ENCODE measurements around the gene GPT2.

GPT2 gene

DNA sequence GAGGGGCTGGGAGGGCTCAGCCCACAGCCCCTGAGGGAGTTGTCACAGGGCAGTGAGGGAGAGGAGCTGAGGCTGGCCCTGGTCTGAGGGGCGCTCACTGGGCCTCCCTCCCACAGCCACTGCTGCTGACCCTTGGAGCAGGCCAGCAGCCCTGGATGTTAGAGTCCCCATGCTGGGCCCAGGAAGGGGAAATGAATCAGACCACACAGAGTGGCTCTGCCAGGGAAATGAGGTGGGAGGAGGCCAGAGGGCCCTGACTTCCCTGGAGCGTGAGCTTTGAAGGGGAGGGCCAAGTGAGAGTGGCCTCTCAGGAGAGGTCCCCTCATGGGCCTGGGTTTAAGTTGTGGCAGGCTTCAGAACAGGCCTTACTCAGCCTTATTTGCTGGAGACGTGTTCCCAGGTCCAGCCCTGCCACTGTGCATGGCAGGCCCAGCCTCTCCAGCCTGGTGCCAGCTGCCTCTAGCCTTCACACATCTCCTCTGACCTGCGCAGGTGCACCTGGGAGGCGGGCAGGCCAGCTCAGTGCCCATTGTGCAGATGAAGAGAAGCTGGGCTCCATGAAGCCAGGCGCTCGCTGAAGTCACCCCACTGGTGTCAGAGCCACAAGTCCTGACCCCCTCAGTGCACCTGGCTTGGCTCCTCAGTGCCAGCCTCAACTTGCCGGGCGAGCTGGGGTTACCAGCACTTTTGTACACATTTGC, 15.4 kb downstream of the GPT2 start:
- no peak for DNase-seq

DNA sequence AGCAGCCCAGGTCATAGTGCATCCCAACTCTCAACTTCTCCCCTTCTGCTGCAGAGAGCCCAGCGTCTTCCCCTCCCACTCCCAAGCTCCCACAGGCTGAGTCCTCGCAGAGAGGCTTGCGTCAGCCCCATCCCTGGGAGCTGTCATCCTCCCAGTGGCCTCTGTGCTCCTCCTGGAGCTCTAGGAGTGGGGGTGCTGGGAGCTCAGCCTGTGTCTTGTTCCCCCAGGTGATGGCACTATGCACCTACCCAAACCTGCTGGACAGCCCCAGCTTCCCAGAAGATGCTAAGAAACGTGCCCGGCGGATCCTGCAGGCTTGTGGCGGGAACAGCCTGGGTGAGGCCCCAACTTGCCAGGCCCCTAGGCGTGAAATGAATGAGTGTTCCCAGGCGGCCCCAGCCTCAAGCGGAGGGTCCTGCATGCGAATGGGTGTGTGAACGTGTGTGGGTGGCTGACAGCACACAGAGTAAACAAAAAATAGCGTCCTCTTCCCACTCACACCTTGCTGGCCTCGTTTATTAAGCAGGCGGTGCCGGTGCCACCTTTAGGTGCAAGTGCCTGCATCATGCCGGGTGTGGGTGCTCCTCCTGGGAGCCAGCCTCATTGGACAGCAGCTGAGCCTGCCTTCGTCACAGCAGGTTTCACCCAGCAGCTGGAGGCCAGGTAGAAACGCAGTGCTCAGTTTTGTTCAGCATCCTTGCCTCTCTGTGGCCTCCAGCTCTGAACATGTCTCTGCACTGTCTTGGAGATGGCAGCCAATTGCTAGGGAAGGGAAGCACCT, 16.5 kb downstream of the GPT2 start:
- no peak for DNase-seq

DNA sequence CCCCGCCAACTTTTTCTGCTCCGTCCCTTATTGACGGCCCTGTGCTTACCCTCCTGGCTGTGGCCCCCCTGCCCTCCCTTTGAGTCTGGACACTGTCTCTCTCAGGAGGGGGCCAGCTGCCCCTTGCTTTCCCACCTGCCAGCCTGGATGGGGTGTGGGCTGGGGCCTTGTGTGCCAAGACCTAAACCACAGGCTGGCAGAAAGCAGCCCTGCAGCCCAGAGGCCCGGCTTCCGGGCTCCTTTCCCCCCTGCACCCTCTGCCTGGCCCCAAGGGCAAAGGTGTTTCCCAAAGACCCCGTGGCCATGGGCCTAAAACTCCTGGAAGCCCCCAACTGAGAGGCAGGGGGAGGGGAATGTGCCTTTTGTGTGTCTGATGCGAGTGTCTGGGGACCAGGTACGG, 17.5 kb downstream of the GPT2 start:
- DNase-seq, result no peak

DNA sequence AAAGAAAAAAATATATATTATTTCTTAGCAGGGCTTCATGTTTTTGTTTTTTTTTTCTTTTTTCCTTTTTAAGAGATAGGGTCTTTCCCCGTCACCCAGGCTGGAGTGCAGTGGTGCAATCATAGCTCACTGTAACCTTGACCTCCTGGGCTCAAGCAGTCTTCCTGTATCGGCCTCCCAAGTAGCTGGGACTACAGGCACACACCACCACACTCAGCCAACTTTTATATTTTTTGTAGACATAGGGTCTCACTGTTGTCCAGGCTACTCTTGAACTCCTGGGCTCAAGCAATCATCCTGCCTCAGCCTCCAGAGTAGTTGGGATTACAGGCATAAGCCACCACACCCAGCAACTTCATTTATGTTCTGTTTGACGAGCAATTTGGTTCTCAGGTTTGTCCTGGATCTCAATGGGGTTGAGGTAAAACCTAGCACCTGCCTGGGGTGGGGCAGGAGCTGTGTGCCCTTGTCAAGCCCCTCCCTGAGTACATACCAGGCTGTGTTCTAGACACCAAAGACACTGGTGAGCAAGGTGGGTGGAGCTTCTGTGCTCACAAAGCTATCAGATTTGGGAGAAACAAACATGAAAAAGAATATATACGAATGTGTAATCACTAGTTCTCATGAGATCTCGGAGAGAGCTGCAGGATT, 19.2 kb downstream of the GPT2 start:
- no peak for DNase-seq

DNA sequence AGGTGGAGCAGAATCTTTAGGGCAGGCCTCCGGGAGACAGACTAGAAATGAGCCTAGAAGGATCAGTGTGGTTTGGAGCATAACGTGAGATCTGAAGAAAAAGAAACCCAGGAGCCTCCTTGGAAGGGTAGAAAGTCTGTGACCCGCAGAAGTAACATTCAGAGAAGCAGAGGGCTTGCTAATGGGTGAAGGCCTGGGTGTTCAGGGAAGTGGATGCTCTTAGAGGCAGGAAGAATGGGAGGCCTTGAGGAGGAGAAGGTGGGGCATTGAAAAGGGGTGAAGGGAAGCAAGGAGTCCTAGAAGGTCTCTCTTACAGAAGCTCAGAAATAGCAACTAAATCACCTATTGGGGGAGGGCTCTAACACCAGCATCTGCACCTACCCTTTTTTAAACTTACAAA, 20.3 kb downstream of the GPT2 start:
- no peak for DNase-seq

DNA sequence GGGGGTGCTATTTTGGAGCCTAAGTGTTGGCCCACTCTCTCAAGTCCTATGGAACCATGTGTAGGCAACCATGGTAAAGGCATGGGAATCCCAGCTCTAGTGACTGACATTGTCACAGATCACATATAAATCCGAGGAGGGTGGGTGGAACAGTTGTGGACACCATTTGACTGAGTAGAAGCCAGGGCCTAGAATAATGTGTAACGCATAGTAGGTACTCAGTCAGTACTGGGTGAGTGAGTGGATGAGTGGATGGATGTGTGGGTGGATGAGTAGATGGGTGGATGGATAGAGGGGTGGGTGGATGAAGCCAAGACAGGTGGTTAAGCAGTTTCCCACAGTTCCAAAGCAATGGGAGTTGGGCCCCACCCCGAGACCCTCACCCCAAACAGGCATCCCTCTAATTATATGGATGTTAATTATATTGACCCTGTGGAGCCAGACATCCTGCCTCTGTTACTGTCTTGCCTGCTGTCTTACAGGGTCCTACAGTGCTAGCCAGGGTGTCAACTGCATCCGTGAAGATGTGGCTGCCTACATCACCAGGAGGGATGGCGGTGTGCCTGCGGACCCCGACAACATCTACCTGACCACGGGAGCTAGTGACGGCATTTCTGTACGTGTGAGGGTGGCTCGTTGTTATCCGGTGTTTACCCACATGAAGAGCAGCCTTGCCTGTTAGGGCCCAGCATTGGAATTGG, 22.3 kb downstream of the GPT2 start:
- no peak for DNase-seq

DNA sequence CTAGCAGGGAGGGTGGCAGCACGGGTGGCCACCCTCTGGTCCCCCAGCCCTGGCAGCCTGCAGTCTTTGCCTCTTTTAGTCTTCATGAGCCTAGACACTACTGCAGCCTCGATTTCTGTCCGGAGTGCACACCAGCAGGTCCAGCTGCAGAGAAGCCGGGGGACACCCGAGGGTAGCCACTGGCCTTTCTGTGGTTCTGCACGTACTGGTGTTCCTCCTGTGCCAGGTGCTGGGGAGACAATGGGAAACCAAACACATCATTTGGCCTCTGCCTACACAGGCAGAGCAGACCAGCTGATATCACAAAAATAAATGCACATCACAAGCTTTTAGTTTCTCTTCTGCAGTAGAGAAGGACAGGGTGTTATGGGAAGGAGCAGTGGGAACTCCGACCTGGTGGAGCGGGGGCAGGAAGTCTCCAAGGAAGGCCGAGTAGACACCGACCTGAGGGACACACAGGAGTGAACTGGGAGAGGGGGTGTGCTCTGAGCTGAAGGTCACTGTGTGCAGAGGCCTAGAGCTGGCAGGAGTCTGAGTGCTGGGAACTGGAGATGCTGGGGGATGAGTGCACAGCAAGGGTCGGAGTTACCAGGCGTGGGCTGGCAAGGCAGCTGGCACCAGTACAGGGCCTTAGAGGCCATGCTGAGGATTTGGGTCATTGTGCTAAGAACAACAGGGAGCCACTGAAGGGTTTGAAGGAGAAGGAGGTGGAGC, 23.1 kb downstream of the GPT2 start:
- no peak for DNase-seq

DNA sequence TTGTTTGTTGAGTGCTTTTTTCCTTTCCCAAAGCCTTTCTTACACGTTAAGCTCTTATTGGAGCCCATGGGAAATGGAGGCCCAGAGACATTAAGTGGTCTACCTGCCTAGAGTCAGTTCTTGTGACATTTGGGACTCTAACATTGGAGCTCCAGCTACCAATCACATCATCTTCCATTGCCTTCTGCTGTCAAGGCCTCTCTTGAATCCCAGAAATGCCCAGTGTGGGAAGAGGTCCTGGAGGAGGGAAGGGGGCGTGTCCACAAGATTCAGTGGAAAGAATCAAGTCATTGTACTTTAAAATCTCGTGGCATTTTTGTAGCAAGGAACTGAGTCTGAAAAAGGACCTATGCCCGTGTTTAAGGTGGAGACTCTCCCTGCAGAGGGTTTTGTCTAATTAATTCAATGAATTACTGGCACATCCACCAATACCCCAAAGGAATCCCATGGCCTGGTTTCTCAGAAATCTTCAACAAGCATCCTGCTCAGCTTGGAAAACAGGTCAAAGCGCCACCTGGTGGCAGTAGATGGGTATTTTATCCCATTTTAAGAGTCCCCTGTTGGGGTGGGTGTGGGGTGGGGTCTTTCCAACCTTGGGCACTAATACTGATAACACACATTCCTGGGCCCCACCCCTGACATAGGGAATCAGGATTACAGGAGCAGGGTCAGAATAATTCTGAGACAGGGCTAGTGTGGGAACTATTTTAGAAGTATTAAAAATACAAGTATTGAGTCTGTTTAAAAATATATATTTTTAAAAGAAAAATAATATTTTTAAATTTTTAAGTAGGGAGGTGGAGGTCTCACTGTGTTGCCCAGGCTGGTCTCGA, 24.6 kb downstream of the GPT2 start:
- DNase-seq, result peak; percentile 5 to 49 (median 27)

DNA sequence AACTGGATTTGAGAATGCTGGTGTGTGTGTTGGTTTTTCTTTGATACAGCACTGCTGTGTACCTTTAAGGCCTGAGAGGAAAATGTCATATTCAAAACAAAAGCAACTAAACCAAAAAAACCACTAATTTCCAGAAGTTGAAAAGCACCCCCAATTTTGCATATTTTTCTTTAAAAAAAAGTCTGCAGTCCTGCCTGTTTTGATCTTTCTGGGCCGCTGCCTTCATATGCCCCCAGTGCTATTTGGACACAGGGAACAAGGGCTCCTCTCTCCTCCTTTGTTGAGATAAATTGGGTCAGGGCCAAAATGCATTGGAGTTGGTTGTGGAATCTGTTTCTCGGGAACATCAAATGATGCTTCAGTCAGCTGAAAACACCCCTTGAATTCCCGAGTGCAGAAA, 26.9 kb downstream of the GPT2 start:
- DNase-seq, result no peak

DNA sequence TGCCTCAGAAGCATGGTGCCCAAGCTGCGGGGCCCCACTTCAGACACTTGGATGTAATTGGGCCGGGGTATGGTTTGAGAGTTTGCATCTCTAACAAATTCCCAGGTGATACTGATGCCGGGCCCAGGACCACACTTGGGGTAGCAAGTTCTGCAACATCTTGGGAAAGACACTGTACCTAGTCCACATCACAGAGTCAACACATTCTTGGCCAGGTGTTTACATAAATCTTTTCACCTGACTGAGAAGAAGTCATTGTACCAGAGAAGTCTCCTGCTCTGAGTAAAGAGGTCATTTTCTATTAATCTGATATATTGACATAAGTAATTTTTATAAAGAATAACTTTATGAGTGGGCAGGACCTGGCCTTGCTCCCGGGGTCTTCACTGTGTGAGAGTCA, 27.5 kb downstream of the GPT2 start:
- no peak for DNase-seq

DNA sequence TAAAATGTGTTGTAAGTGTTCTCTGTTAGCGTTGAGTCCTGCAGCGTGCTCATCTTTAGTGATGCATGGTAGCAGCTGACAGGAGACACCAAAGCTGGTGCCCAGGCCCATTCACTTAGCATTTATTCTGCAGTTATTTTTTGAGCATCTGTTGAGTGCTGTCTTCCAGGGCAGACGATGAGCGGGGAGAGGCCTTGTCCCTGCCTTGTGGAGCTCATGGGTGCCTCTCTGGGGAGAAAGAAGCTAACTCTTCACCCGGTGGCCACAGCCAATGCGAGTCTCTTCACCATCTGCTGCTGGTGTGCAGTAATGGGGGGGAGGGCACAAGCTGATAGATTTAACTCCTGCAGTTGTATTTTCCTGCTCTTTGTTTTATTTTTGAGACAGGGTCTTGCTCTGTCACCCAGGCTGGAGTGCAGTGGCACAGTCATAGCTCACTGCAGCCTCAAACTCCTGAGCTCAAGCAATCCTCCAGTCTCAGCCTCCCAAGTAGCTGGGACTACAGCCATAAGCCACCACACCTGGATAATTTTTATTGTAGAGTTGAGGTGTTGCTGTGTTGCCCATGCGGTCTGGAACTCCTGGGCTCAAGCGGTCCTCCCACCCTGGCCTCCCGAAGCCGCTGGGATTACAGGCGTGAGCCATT, 30.5 kb downstream of the GPT2 start:
- no peak for DNase-seq

DNA sequence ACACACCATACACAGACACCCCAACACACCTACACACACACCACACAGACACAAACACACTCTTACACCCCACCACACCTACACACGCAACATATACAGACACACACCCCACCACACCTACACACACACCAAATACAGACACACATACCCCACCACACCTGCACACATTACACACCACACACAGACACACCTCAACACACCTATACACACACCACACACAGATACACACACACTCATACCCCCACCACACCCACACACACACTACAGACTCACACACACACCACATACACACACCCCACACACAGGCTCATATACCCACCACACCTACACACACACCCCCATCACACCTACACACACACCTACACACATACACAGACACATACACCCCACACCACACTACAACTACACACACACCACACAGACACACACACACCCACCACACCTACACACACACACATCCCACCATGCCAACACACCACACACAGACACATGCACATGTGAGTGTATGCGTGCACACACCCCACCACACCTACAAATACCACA, 31.4 kb downstream of the GPT2 start:
- DNase-seq, result no peak

DNA sequence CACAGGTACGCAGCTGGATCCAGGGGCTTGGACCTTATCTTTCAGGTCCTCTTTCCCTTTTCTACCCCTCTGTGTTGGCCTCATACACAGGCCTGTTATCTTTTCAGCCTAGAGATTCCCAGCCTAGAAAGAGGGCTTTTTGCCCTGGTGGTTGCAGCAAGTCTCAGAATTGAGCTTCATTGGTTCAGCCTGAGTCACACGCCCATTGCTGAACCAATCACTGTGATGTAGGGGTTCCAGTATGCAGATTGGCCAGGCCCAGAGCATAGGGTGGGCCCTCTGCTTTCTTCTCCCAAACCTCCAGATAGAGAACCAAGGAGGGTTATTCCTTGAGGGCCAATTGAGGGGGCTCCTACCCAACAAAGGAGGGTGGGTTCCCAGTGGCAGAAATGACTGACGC, 32.8 kb downstream of the GPT2 start:
- DNase-seq, result no peak

DNA sequence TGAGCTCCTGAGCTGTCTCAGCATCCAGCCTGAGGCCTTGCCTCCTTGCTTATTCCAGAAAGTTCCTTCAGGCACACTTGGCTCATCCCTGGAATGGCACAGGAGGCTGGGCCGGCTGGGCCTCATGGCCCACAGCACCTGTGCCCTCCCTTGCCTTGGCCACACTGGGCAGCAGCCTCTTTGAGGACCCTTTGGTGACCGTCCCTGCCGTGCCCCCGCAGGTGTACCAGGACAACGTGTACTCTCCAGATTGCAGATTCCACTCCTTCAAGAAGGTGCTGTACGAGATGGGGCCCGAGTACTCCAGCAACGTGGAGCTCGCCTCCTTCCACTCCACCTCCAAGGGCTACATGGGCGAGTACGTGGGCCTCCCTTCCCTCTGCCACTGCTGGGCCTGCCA, 34.2 kb downstream of the GPT2 start:
- no peak for DNase-seq

DNA sequence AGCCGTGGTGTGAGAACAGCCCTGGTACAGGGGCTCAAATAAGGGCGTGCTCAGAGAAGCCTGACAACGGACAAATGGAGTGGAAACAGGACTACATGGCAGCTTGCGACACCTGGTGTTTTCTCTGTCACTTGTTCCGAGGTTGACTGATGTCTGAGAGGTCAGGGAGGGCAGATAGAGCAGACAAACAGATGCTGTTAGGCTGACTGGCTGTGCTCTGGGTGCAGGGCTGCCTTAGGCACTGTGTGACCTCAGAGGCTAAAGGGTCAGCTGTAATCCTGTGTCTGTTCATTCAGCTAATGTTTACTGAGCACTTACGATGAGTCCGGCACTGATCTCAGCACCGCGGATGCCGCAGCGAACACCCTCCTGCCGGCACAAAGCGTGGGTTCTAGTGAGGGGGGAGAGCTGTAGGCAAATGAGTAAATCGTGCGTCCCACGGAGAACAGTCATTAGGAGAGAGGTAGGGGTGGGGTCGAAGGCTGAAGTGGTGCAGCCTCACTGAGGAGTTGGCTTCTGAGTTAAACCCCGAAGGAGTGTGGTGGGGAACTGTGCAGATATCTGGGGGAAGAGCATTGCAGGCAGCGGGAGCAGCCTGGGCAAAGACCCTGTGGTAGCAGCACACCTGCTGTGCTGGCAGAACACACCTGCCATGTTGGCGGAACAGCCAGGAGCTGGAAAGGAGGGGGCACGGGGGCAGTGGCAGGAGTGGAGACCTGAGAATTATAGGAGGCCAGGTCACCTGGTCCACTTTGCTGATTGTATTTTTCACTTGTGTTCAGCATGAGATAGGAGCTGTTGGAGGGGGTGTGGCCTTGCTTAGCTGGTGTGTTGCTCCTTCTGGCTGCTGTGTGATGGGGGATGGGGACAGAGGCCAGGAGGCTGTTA, 35.0 kb downstream of the GPT2 start:
- no peak for DNase-seq

DNA sequence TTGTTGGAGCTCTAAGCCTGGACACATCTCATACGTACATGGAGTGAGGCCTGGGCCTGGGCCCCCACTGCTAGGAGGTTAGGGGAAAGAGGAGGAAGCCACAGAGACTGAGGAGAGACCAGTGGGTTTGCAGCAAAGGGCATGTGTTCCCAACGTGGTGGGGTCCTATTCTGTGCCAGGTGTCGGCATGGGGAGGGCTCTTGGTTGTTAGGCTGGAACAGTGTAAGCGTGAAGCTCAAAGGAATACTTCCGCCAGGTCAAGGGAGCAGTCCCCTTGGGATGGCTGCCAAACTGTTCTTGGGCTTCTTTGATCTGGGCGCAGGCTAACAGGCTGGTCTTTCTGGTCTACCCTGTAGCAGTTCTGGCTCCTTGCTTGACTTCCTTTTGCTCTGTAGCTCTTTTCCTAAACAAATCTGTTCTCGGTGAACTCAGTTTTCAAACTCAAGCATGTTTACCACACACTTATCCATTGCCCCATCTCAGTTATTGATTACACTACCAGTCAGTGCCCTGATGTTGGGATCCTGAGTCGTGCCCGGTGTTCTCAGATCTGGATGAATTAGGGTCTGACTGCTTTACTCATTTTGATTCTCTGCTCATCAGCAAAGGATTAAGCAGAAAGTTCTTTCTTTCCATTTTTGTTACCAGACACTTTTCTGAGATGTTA, 36.4 kb downstream of the GPT2 start:
- no peak for DNase-seq

DNA sequence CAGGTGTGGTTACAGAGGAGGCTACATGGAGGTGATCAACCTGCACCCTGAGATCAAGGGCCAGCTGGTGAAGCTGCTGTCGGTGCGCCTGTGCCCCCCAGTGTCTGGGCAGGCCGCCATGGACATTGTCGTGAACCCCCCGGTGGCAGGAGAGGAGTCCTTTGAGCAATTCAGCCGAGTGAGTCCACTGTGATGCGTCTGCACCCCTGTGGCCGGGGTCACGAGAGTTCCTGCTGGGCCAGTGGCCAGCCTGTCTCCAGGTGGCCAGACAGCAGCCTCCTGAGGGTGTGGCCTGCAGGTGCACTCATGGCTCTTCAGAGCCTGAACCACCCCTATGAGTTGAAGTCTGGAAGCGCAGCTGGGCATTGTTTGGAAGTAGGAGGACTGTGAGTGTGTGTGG, 38.1 kb downstream of the GPT2 start:
- DNase-seq, result no peak

DNA sequence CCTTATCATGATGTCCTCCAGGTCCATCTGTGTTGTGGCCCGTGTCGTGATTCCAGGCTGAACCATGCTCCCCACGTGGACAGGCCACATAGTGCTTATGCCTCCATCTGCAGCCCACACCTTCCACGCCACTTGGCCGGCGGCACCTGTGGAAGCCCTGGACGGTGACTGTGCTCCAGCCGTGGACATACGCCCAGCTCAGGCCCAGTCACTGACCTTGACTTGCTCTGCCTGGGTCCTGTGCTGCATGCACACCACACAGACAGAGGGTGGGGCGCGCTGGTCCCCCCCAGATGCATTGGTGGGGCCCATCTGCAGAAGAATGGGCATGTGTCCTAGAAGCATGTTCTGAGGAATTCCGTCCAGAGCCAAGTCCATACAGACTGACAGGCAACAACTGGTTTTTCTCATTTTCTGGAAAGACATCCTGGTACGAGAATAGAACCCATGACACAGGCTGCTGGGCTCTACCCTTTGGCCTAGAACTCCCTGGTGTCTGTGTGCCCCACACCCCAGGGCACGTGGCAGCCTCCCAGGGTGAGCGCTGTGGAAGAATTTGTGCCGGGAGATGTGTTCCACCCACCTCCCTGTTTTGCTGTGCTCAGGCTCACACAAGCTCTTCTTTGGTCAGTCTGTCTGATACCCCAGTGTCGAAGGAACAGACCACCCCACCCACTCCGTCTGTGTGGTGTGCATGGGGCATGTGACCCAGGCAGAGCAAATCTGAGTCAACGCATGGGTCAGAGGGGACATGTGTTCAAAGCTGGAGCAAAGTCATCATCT, 39.5 kb downstream of the GPT2 start:
- no peak for DNase-seq

DNA sequence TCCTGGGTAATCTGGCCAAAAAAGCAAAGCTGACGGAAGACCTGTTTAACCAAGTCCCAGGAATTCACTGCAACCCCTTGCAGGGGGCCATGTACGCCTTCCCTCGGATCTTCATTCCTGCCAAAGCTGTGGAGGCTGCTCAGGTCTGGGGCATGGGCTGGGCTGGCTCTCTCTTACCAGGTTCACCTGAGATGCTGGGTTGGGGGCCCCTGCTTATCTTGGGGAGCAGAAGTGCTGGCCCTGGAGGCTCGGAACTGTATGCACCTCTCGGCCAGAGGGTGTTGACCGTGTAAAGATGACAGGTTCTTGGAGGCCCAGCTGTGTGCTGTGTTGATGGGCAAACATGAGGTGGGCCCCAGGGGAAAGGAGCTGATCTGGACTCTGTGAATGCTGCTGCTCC, 40.2 kb downstream of the GPT2 start:
- no peak for DNase-seq
